Measurements from ENCODE around the gene RACGAP1.

RACGAP1 gene

DNA sequence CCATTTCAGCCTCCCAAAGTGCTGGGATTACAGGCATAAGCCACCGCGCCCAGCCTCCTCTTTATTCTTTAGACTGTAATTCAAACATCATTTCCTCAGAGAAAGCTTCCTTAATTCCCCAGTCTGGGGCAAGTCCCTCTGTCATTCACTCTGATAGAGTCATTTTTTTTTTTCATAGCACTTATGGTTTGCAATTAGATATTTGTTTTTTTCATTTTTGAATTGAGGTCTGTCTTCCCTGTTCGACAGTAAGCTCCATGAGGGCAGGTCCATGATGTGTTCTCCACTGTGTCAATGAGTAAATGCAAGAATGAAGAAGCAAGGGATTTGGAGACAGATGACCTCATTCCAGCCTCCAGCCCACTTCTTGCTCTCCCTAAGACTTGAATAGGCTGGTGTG is 44.2 kb upstream of the RACGAP1 start:
- no peak overlapping the region for H3K4me3 ChIP-seq (ENCODE audit: low read depth in 1 of 2, low read length in 1 of 2)
- H3K9me3 ChIP-seq = no peaks in the 10 kb centered on the region
- H3K27ac ChIP-seq = no peak overlapping the region
- peaks cover 3% of the 10 kb centered on the region in 2 experiments for H3K4me1 ChIP-seq (ENCODE audit: control insufficient read depth in 1 of 2, insufficient read depth in 1 of 2, low read depth in 1 of 2, low read length in 1 of 2)
- TF ChIP-seq, protein P1, sequence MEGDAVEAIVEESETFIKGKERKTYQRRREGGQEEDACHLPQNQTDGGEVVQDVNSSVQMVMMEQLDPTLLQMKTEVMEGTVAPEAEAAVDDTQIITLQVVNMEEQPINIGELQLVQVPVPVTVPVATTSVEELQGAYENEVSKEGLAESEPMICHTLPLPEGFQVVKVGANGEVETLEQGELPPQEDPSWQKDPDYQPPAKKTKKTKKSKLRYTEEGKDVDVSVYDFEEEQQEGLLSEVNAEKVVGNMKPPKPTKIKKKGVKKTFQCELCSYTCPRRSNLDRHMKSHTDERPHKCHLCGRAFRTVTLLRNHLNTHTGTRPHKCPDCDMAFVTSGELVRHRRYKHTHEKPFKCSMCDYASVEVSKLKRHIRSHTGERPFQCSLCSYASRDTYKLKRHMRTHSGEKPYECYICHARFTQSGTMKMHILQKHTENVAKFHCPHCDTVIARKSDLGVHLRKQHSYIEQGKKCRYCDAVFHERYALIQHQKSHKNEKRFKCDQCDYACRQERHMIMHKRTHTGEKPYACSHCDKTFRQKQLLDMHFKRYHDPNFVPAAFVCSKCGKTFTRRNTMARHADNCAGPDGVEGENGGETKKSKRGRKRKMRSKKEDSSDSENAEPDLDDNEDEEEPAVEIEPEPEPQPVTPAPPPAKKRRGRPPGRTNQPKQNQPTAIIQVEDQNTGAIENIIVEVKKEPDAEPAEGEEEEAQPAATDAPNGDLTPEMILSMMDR (IDR thresholded peaks at IDR 0.05) = no peak
- H3K27me3 ChIP-seq = peaks cover 60% of the 10 kb centered on the region
- H3K36me3 ChIP-seq = no peaks in the 10 kb centered on the region

DNA sequence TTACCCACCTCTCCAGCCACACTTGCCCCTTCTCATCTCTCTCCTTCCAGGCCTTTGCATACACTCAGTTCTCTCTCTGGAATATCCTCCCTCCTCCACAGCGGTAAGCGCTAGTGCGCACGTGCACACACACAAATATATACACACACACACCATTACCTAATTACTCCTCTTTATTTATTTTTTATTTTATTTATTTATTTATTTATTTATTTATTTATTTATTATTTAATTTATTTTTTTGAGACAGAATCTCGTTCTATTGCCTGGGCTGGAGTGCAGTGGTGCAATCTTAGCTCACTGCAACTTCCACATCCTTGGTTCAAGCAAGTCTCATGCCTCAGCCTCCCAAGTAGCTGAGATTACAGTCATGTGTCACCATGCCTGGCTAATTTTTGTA is 43.8 kb upstream of the RACGAP1 start:
- no peak overlapping the region for H3K27ac ChIP-seq
- H3K36me3 ChIP-seq = no peaks in the 10 kb centered on the region
- peaks cover 65% of the 10 kb centered on the region for H3K27me3 ChIP-seq
- H3K4me3 ChIP-seq (ENCODE audit: low read depth in 1 of 2, low read length in 1 of 2) = no peak overlapping the region
- TF ChIP-seq, protein P1 (IDR thresholded peaks at IDR 0.05) = no peak
- peaks cover 3% of the 10 kb centered on the region in 2 experiments for H3K4me1 ChIP-seq (ENCODE audit: control insufficient read depth in 1 of 2, insufficient read depth in 1 of 2, low read depth in 1 of 2, low read length in 1 of 2)
- no peaks in the 10 kb centered on the region for H3K9me3 ChIP-seq

- no peaks in the 10 kb centered on the region for H3K36me3 ChIP-seq
- no peaks in the 10 kb centered on the region for H3K9me3 ChIP-seq
- peaks cover 71% of the 10 kb centered on the region for H3K27me3 ChIP-seq
- peaks cover 3% of the 10 kb centered on the region in 2 experiments for H3K4me1 ChIP-seq (ENCODE audit: control insufficient read depth in 1 of 2, insufficient read depth in 1 of 2, low read depth in 1 of 2, low read length in 1 of 2)
- no peak overlapping the region for H3K4me3 ChIP-seq (ENCODE audit: low read depth in 1 of 2, low read length in 1 of 2)
- H3K27ac ChIP-seq = no peak overlapping the region
- TF ChIP-seq, protein P1 (IDR thresholded peaks at IDR 0.05) = no peak
Measured at GRCh38 chr12:50066402-50066801, 41.1 kb upstream of the RACGAP1 start.

GRCh38 chr12:50065726-50066310 is 40.5 kb upstream of the RACGAP1 start:
- Histone ChIP-seq H3K9me3 (no peaks in the 10 kb centered on the region), H3K36me3 (no peaks in the 10 kb centered on the region), H3K4me3 (ENCODE audit: low read depth in 1 of 2, low read length in 1 of 2) (no peak overlapping the region), H3K4me1 (ENCODE audit: control insufficient read depth in 1 of 2, insufficient read depth in 1 of 2, low read depth in 1 of 2, low read length in 1 of 2) (peaks cover 3% of the 10 kb centered on the region in 2 experiments), H3K27me3 (peaks cover 75% of the 10 kb centered on the region), H3K27ac (no peak overlapping the region)
- TF ChIP-seq, protein P1 (IDR thresholded peaks at IDR 0.05) = no peak

DNA sequence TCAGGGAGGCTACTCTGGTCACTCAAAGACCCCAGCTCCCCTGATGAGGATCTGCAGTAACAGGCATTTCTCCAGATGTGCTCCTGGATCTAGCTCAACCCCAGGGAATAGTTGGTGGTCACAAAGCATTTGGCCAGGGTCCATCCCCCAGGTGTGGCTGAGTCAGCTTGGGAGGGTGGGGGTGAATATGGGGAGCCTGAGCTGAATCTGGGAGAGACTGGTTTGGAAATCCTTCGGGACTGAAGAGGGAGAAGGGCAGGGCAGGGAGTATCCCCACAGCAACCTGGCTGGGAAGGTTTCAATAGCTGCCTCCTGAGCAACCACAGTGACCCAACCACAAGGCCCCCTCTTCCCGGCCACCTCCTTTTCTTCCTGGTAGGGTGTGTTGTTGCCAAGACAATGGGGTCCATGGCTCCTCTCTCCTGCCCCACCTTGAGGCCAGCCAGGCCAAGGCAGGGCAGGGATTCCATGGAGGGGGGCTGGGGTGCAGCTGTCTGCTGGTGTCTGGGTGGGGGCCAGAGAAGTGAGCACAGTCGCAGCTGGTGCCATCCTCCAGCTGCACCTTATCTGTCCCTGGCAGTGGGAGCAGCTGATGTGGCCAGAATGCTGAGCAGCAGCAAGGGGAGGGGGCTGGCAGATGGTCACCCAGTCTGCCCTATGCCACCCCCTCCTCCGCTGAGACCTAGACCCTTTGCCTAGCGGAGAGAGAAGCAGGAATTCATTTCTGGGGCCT is 37.6 kb upstream of the RACGAP1 start:
- Histone ChIP-seq H3K4me1 (ENCODE audit: control insufficient read depth in 1 of 2, insufficient read depth in 1 of 2, low read depth in 1 of 2, low read length in 1 of 2) (peaks cover 0 to under 1% of the 10 kb centered on the region in 2 experiments), H3K27me3 (peaks cover 94% of the 10 kb centered on the region), H3K27ac (no peak overlapping the region), H3K36me3 (no peaks in the 10 kb centered on the region), H3K9me3 (no peaks in the 10 kb centered on the region), H3K4me3 (ENCODE audit: low read depth in 1 of 2, low read length in 1 of 2) (no peak overlapping the region)
- TF ChIP-seq, protein P1 (IDR thresholded peaks at IDR 0.05) = no peak

Data from neutrophil (primary cell).